Endothelial cell of umbilical vein (primary cell): ENCODE data around the gene HSD17B11. TPM values are rescaled to one million over a fixed set of nuclear protein-coding genes. Genes with fewer than 3 reads are reported as not detected.

Source experiments
- BruUV-seq: library from RNA; stranded (reverse); fragments of 400-500 nt; replicated peaks from 2 replicates; lab custom pipeline; 2021; lab: Mats Ljungman, UMichigan
- CTCF ChIA-PET: fragments of 300-600, 350-600 bp; sonication (Branson Sonifier 250); formaldehyde crosslinking; loops from one replicate; lab custom pipeline; 2021; ENCODE audit warnings: antibody characterized with exemption, inconsistent platforms; lab: Charles Lee
- POLR2A ChIA-PET: fragments of 300-600, 350-600 bp; sonication (Branson Sonifier 250); formaldehyde crosslinking; loops from one replicate; lab custom pipeline; 2021; ENCODE audit warnings: antibody characterized with exemption, inconsistent platforms; lab: Charles Lee
- DNase-seq: peaks from one replicate; pipeline ENCODE4 v3.0.0-alpha.2; 2011; ENCODE audit warnings: low read depth, low spot score
- FAIRE-seq: peaks from 2 replicates; lab custom pipeline; 2011; peaks lifted over from hg19 to GRCh38; lab: Jason Lieb, UNC
- H2AFZ ChIP-seq: 2 replicates; pipeline ENCODE4 v1.6.0; 2012; ENCODE audit warnings: low read depth, low read length, control low read depth, inconsistent platforms
- H3K27ac ChIP-seq: 2 replicates; pipeline ENCODE4 v1.5.1; 2011; ENCODE audit warnings: low read depth, mild to moderate bottlenecking, control low read depth, low read length, moderate library complexity; ENCODE audit not compliant: insufficient read depth
- H3K27me3 ChIP-seq, 2 experiments: 2 replicates each; pipeline versions ENCODE4 v1.6.0 to v1.6.1; 2011; ENCODE audit warnings: low read length in 2 of 2, mixed read lengths in 1 of 2; ENCODE audit not compliant: control insufficient read depth in 2 of 2, insufficient read depth in 2 of 2
- H3K36me3 ChIP-seq, 2 experiments: 2 replicates in 1 of 2; 3 replicates in 1 of 2; pipeline ENCODE4 v1.5.1; 2011; ENCODE audit warnings: low read length in 2 of 2, mild to moderate bottlenecking in 1 of 2, moderate library complexity in 1 of 2; ENCODE audit not compliant: control insufficient read depth in 2 of 2, insufficient read depth in 2 of 2; ENCODE audit errors: extremely low read depth in 1 of 2
- H3K4me1 ChIP-seq: 3 replicates; pipeline ENCODE4 v1.5.1; 2011; ENCODE audit warnings: mild to moderate bottlenecking, low read length; ENCODE audit not compliant: control insufficient read depth, insufficient read depth; ENCODE audit errors: extremely low read depth
- H3K4me2 ChIP-seq: 2 replicates; pipeline ENCODE4 v1.6.1; 2011; ENCODE audit warnings: low read length, control low read depth, mixed read lengths; ENCODE audit not compliant: insufficient read depth
- H3K4me3 ChIP-seq, 3 experiments: fragments of 200-600 bp in 1 of 3; sonication (generic), shearing (Covaris generic) in 1 of 3; replicated peaks in 1 of 3; 2 replicates each; pipeline ENCODE4 v1.5.1; 2011 to 2016; ENCODE audit warnings: control low read depth in 3 of 3, low read length in 3 of 3, mild to moderate bottlenecking in 2 of 3, inconsistent platforms in 1 of 3, low read depth in 1 of 3, moderate library complexity in 1 of 3; ENCODE audit not compliant: insufficient read depth in 1 of 3
- H3K79me2 ChIP-seq: 2 replicates; pipeline ENCODE4 v1.6.0; 2012; ENCODE audit warnings: low read length, inconsistent platforms; ENCODE audit not compliant: control insufficient read depth, insufficient read depth
- H3K9ac ChIP-seq: replicated peaks from 2 replicates; pipeline ENCODE3; 2011; ENCODE audit warnings: low read length, control low read depth; ENCODE audit not compliant: insufficient read depth; ENCODE audit errors: extremely low read depth
- H3K9me1 ChIP-seq: replicated peaks from 3 replicates; pipeline ENCODE4 v1.6.0; 2011; ENCODE audit warnings: mild to moderate bottlenecking, low read length; ENCODE audit not compliant: control insufficient read depth, insufficient read depth; ENCODE audit errors: extremely low read depth
- H3K9me3 ChIP-seq: replicated peaks from 2 replicates; pipeline ENCODE4 v1.5.1; 2012; ENCODE audit warnings: low read length, inconsistent platforms; ENCODE audit not compliant: control insufficient read depth, insufficient read depth
- H4K20me1 ChIP-seq: replicated peaks from 2 replicates; pipeline ENCODE3; 2011; ENCODE audit warnings: mild to moderate bottlenecking, low read length; ENCODE audit not compliant: control insufficient read depth, insufficient read depth; ENCODE audit errors: extremely low read depth
- EZH2 ChIP-seq: IDR thresholded peaks from 2 replicates; pipeline ENCODE4 v1.6.1; 2012; ENCODE audit warnings: borderline replicate concordance, low read depth, mild to moderate bottlenecking, moderate library complexity, low read length, inconsistent platforms; ENCODE audit not compliant: severe bottlenecking
- FOS ChIP-seq: IDR thresholded peaks from 2 replicates; pipeline ENCODE4 v1.6.1; 2011; ENCODE audit warnings: mild to moderate bottlenecking, low read length, moderate library complexity, borderline replicate concordance; ENCODE audit not compliant: insufficient read depth
- GATA2 ChIP-seq: IDR thresholded peaks from 2 replicates; pipeline ENCODE4 v1.7.0; 2011; ENCODE audit warnings: low read depth, mild to moderate bottlenecking, moderate library complexity, mixed read lengths, low read length; ENCODE audit not compliant: insufficient read length, insufficient read depth
- JUN ChIP-seq: IDR thresholded peaks from 2 replicates; pipeline ENCODE4 v1.6.1; 2011; ENCODE audit warnings: borderline replicate concordance, low read depth; ENCODE audit not compliant: insufficient read length, insufficient read depth
- MYC ChIP-seq: IDR thresholded peaks from one replicate; pipeline ENCODE4 v1.6.1; 2011; ENCODE audit warnings: mild to moderate bottlenecking, low read depth, low read length
- POLR2A ChIP-seq: IDR thresholded peaks from 2 replicates; pipeline ENCODE4 v1.6.1; 2012; ENCODE audit warnings: low read depth, mild to moderate bottlenecking, control low read depth, low read length
- POLR2AphosphoS5 ChIP-seq: IDR thresholded peaks from 2 replicates; pipeline ENCODE4 v1.6.1; 2012; ENCODE audit warnings: low read depth, mild to moderate bottlenecking, control low read depth, low read length, moderate library complexity; ENCODE audit not compliant: insufficient read depth
- dilution Hi-C: fragments of 300-500 bp; cut with MboI; formaldehyde crosslinking; loops from one replicate; pipeline ENCODE4 v1.15.0; 2019; ENCODE audit warnings: low sequenced_read_pairs; ENCODE audit not compliant: extremely low pct_ligation_motif_present
- intact Hi-C: fragments of 100-400 bp; cut with micrococcal nuclease; formaldehyde crosslinking; loops from one replicate; pipeline ENCODE4 v1.10.0; 2022
- polyA plus RNA-seq, 4 experiments: library from polyadenylated mRNA; depleted of rRNA in 3 of 4; stranded (reverse) in 3 of 4; unstranded in 1 of 4; fragments of >200 nt; gene quantifications; 2 replicates each; pipeline versions ENCODE4 v1.2.1 to v1.2.3, GENCODE V29; 2011 to 2012; ENCODE audit warnings: missing spikeins in 1 of 4
- total RNA-seq: library from RNA; stranded (reverse); gene quantifications from 2 replicates; pipeline ENCODE4 v1.2.3, GENCODE V29; 2021
- TF ChIP-seq, protein P1 (sequence below), 2 donors: IDR thresholded peaks; 1 replicate in 1 of 2; 2 replicates in 1 of 2; pipeline ENCODE4 v1.5.1; 2011; ENCODE audit warnings: low read length in 2 of 2, mild to moderate bottlenecking in 2 of 2, moderate library complexity in 2 of 2, control low read depth in 1 of 2, inconsistent platforms in 1 of 2, low read depth in 1 of 2; ENCODE audit not compliant: insufficient read depth in 1 of 2; ENCODE audit errors: extremely low read depth in 1 of 2
- TF ChIP-seq, protein P2 (sequence below): IDR thresholded peaks from 2 replicates; pipeline ENCODE4 v1.6.1; 2011; ENCODE audit not compliant: insufficient read depth, insufficient read length

HSD17B11 gene
- total and polyA plus RNA-seq, 2 donors (not counting 3 experiments of a cell fraction or from before 2014, with no cell fraction given) = 10.7 to 21.1 TPM

DNA sequence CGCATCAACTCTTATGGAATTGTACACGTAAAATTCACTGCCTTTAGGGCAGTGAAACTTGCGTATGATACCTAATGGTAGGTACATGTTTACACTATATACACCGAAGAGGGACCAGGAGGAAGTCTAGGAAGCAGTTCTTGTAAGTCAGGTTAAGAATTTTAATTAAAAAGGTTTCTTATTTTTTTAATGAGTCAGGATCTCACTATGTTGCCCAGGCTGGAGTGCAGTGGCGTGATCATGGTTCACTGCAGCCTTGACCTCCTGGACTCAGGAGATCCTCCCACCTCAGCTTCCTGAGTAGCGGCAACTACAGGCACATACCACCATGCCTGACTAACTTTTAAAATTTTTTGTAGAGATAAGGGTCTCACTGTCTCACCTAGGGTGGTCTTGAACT, 38.0 kb upstream of the HSD17B11 start:
- ChIA-PET POLR2A (no interaction called here), CTCF (no interaction called here)
- no peak overlapping the region for H3K4me2 ChIP-seq
- H3K4me1 ChIP-seq = no peaks in the 10 kb centered on the region
- intact Hi-C loops (loop anchor here (10.0 kb wide), 1 partner anchor 834 kb away; the partner anchor contains the start of gene PTPN13), dilution Hi-C loops (no loop called here)
- no peaks in the 10 kb centered on the region for H3K9me1 ChIP-seq
- no peaks in the 10 kb centered on the region for H3K36me3 ChIP-seq
- TF ChIP-seq, protein P1, sequence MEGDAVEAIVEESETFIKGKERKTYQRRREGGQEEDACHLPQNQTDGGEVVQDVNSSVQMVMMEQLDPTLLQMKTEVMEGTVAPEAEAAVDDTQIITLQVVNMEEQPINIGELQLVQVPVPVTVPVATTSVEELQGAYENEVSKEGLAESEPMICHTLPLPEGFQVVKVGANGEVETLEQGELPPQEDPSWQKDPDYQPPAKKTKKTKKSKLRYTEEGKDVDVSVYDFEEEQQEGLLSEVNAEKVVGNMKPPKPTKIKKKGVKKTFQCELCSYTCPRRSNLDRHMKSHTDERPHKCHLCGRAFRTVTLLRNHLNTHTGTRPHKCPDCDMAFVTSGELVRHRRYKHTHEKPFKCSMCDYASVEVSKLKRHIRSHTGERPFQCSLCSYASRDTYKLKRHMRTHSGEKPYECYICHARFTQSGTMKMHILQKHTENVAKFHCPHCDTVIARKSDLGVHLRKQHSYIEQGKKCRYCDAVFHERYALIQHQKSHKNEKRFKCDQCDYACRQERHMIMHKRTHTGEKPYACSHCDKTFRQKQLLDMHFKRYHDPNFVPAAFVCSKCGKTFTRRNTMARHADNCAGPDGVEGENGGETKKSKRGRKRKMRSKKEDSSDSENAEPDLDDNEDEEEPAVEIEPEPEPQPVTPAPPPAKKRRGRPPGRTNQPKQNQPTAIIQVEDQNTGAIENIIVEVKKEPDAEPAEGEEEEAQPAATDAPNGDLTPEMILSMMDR (IDR thresholded peaks at IDR 0.05; ENCODE audit: extremely low read depth in 1 of 2, insufficient read depth in 1 of 2, low read depth in 1 of 2, low read length in 2 of 2) = no peak
- TF ChIP-seq POLR2AphosphoS5 (no peak), JUN (no peak), MYC (no peak), FOS (no peak), EZH2 (no peak), POLR2A (no peak), GATA2 (no peak)
- TF ChIP-seq, protein P2, sequence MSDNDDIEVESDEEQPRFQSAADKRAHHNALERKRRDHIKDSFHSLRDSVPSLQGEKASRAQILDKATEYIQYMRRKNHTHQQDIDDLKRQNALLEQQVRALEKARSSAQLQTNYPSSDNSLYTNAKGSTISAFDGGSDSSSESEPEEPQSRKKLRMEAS = no peak
- DNase-seq = no peak
- H3K27ac ChIP-seq = no peak overlapping the region
- FAIRE-seq = no peak
- H3K79me2 ChIP-seq = peaks cover 60% of the 10 kb centered on the region
- BruUV-seq = no TSS peak
- no peak overlapping the region for H3K9ac ChIP-seq
- H3K4me3 ChIP-seq = no peak overlapping the region
- H3K27me3 ChIP-seq = no peaks in the 10 kb centered on the region
- H2AFZ ChIP-seq = no peak overlapping the region
- peaks cover 3% of the 10 kb centered on the region for H4K20me1 ChIP-seq
- no peaks in the 10 kb centered on the region for H3K9me3 ChIP-seq
